Kidney (tissue), 14 donors: ENCODE results near the gene CPNE8. TPM values are rescaled to one million over a fixed set of nuclear protein-coding genes. Genes with fewer than 3 reads are reported as not detected.

ENCODE experiments used
- DNase-seq, 5 donors: peaks; one replicate each; pipeline ENCODE4 v3.0.0-alpha.2; 2013 to 2020
- FAIRE-seq: peaks from 2 replicates; lab custom pipeline; 2012; peaks lifted over from hg19 to GRCh38; lab: Jason Lieb, UNC
- H3K27ac ChIP-seq, 2 donors: one replicate each; pipeline ENCODE4 v1.7.0; 2013; ENCODE audit warnings: low read depth in 2 of 2, low read length in 2 of 2, inconsistent platforms in 1 of 2
- H3K27me3 ChIP-seq: one replicate; pipeline ENCODE4 v1.7.1; 2013; ENCODE audit warnings: low read length, inconsistent platforms; ENCODE audit not compliant: control insufficient read depth, insufficient read depth
- H3K36me3 ChIP-seq, 3 donors: one replicate each; pipeline versions ENCODE4 v1.7.0 to v1.7.1; 2013; ENCODE audit warnings: low read length in 3 of 3, control low read depth in 1 of 3, inconsistent platforms in 1 of 3; ENCODE audit not compliant: insufficient read depth in 3 of 3, control insufficient read depth in 2 of 3
- H3K4me1 ChIP-seq, 3 donors: one replicate each; pipeline versions ENCODE4 v1.7.0 to v1.7.1; 2013; ENCODE audit warnings: low read length in 3 of 3, inconsistent platforms in 1 of 3, low read depth in 1 of 3; ENCODE audit not compliant: control insufficient read depth in 2 of 3, insufficient read depth in 2 of 3
- H3K4me3 ChIP-seq, 3 donors: one replicate each; pipeline versions ENCODE4 v1.7.0 to v1.8.1; 2013; ENCODE audit warnings: low read length in 3 of 3, control low read depth in 1 of 3, inconsistent platforms in 1 of 3
- H3K9ac ChIP-seq, 3 donors: one replicate each; pipeline versions ENCODE4 v1.7.0 to v1.7.1; 2013; ENCODE audit warnings: low read length in 3 of 3, control low read depth in 1 of 3, inconsistent platforms in 1 of 3
- H3K9me3 ChIP-seq, 3 donors: one replicate each; pipeline versions ENCODE4 v1.7.0 to v1.7.1; 2013; ENCODE audit warnings: low read length in 3 of 3, control low read depth in 1 of 3, inconsistent platforms in 1 of 3; ENCODE audit not compliant: control insufficient read depth in 2 of 3, insufficient read depth in 1 of 3
- intact Hi-C: fragments of 100-400 bp; cut with DNase I; formaldehyde crosslinking; loops from one replicate; pipeline ENCODE4 v1.11.1; 2022
- polyA plus RNA-seq: library from polyadenylated mRNA; stranded (reverse); fragments of 350-450 nt; fragmentation: Illumina TruSeq; extraction: RNeasy Lipid Tissue Mini Kit (QIAGEN cat#74804); gene quantifications from one replicate; pipeline ENCODE4 v1.2.3, GENCODE V29; 2014; ENCODE audit warnings: low read depth, low replicate concordance; ENCODE audit not compliant: insufficient read depth
- total RNA-seq: library from RNA; stranded (reverse); fragmentation: NEBNext Ultra II Directional; extraction: Animal tissue kit (Norgen Biotek cat#: 25700); gene quantifications from one replicate; pipeline ENCODE4 v1.2.1, GENCODE V29; 2021
- TF ChIP-seq, protein P1 (sequence below): IDR thresholded peaks from 3 replicates; pipeline ENCODE4 v1.5.1; 2012; ENCODE audit warnings: mild to moderate bottlenecking, moderate library complexity, borderline replicate concordance; ENCODE audit not compliant: insufficient read depth; ENCODE audit errors: extremely low read depth
- donor health status: control.
- donor health status: control.
- donor health status: control.
- donor health status: control.
- donor health status: control.
- donor health status: DM: yes; HTN: yes; CAD: no.
- donor health status: Normal renal cell carcinoma (clear cell type).

Gene CPNE8
- total and polyA plus RNA-seq, 2 donors from 2014 or later: 8.8 to 28.5 TPM

DNA sequence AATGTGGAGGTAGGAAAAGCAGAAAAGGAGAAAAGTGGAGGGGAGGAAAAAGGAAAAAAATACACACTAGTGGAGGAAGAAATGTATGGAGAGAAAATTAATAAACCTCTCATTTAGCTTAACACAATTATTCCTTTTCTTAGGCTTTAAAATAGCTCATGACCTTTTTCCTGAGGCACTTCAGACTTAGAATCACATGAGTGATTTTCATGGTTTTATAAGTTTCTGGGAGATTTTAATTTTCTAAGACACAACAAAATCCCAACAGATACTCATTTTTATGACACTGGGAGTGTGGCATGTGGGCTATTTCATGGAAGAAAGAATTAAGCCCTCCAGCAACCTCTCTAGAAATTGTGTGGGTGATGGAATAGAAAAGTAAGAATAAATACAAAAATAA, 214.7 kb downstream of the CPNE8 start:
- FAIRE-seq (no peak), DNase-seq (no peak)
- H3K27ac ChIP-seq: no peak overlapping the region
- no peak overlapping the region for H3K9ac ChIP-seq
- H3K4me3 ChIP-seq: no peak overlapping the region
- no peaks in the 10 kb centered on the region for H3K27me3 ChIP-seq
- no peaks in the 10 kb centered on the region for H3K36me3 ChIP-seq
- TF ChIP-seq, protein P1, sequence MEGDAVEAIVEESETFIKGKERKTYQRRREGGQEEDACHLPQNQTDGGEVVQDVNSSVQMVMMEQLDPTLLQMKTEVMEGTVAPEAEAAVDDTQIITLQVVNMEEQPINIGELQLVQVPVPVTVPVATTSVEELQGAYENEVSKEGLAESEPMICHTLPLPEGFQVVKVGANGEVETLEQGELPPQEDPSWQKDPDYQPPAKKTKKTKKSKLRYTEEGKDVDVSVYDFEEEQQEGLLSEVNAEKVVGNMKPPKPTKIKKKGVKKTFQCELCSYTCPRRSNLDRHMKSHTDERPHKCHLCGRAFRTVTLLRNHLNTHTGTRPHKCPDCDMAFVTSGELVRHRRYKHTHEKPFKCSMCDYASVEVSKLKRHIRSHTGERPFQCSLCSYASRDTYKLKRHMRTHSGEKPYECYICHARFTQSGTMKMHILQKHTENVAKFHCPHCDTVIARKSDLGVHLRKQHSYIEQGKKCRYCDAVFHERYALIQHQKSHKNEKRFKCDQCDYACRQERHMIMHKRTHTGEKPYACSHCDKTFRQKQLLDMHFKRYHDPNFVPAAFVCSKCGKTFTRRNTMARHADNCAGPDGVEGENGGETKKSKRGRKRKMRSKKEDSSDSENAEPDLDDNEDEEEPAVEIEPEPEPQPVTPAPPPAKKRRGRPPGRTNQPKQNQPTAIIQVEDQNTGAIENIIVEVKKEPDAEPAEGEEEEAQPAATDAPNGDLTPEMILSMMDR: no peak
- intact Hi-C loops: no loop called here
- H3K4me1 ChIP-seq: no peaks in the 10 kb centered on the region
- H3K9me3 ChIP-seq: peaks cover 0 to 5% (median 0%) of the 10 kb centered on the region in 3 donors

DNA sequence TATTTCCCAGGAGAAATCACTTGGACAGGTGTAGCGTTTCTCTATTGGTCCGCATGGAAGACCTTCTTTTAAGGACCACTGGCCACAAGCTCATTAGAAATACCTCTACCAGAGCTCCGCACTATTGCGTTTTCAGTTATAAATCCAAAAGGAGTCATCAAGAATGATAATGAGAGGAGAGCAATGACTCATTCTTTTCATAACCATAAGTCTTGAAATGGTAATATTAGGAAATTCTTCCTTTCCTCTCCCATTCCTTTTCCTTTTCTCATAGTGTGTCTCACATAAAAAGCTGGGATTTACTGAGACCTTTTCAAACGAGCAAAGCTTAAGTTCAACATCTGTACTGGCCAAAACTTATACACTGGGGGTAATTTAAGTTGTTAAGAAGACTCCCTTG, 215.7 kb downstream of the CPNE8 start:
- FAIRE-seq (no peak), DNase-seq (no peak)
- no peaks in the 10 kb centered on the region for H3K4me1 ChIP-seq
- H3K36me3 ChIP-seq: no peaks in the 10 kb centered on the region
- no peak overlapping the region for H3K27ac ChIP-seq
- TF ChIP-seq, protein P1: no peak
- no peaks in the 10 kb centered on the region for H3K27me3 ChIP-seq
- intact Hi-C loops: no loop called here
- H3K9me3 ChIP-seq: peaks cover 0 to 5% (median 0%) of the 10 kb centered on the region in 3 donors
- H3K4me3 ChIP-seq: no peak overlapping the region
- H3K9ac ChIP-seq: no peak overlapping the region

DNA sequence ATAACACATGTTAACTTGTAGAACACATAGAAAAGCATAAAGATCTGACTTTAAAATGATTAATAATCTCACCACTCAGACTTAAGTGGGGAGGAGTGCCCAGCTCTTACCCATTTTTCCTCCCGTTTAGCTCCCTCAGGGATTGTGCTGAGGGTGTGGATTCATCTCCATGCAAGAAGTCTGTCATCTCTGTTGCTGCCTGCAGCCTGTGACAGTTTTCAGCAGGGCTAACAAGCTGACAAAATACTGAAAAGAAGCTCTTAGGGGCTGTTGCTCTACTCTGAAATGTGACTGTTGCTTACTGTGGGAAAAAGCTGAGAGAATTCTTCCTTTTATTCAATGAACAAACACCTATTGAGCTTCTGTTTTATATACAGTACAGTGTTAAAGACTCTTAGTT, 216.2 kb downstream of the CPNE8 start:
- FAIRE-seq (no peak), DNase-seq (no peak)
- peaks cover 0 to 5% (median 0%) of the 10 kb centered on the region in 3 donors for H3K9me3 ChIP-seq
- no peaks in the 10 kb centered on the region for H3K27me3 ChIP-seq
- H3K27ac ChIP-seq: no peak overlapping the region
- no peak overlapping the region for H3K4me3 ChIP-seq
- no peaks in the 10 kb centered on the region for H3K4me1 ChIP-seq
- intact Hi-C loops: no loop called here
- TF ChIP-seq, protein P1: no peak
- H3K36me3 ChIP-seq: no peaks in the 10 kb centered on the region
- H3K9ac ChIP-seq: no peak overlapping the region

DNA sequence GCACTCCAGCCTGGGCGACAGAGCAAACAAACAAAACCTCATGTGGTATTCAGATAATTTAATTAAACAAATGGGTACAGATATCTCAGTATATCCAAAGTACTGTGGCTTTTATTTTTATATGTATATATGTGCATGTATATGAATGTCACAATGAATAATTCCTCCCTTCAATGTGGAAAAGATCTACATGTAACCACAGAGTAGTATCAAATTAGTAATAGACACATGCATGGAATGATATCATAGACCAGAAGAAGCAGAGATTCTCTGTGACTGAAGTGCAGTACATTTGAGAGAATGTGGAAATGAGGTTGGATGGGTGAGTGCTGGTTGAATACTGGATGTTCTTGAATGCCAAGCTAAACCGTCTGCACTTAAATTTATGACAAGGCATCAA, 222.9 kb downstream of the CPNE8 start:
- Histone ChIP-seq H3K9me3 (peaks cover 0 to 5% (median 0%) of the 10 kb centered on the region in 3 donors), H3K4me1 (no peaks in the 10 kb centered on the region), H3K4me3 (no peak overlapping the region), H3K9ac (no peak overlapping the region), H3K36me3 (no peaks in the 10 kb centered on the region), H3K27ac (no peak overlapping the region), H3K27me3 (no peaks in the 10 kb centered on the region)
- intact Hi-C loops: no loop called here
- no peak for FAIRE-seq
- DNase-seq: no peak
- TF ChIP-seq, protein P1: no peak
